ENCODE data around the gene C17orf107.
"Not testable (repeated sequence)": the region's sequence is repeated elsewhere in the genome, so short reads cannot be mapped to it uniquely, and the experiment has no call there.

The C17orf107 gene

GRCh38 chr17:4899341-4900230 lies at the start of gene C17orf107:
Gene C17orf107, plus strand, starts transcription at chr17:4899536. Its CDS starts 227 bp downstream, at chr17:4899763.
- in situ Hi-C loops (cut with MboI; ENCODE audit: low sequenced_read_pairs) = no loop called here

GRCh38 chr17:4850246-4850645 lies 49.1 kb upstream of the C17orf107 start:
- in situ Hi-C loops (cut with MboI; ENCODE audit: low sequenced_read_pairs) = no loop called here

GRCh38 chr17:4851084-4851483 lies 48.3 kb upstream of the C17orf107 start:
- in situ Hi-C loops (cut with MboI; ENCODE audit: low sequenced_read_pairs) = no loop called here

GRCh38 chr17:4852567-4853207 lies 46.6 kb upstream of the C17orf107 start:
- in situ Hi-C loops (cut with MboI; ENCODE audit: low sequenced_read_pairs) = no loop called here

- in situ Hi-C loops (cut with MboI; ENCODE audit: low sequenced_read_pairs) = no loop called here
Measured at GRCh38 chr17:4853208-4853671, 46.1 kb upstream of the C17orf107 start.

GRCh38 chr17:4854111-4854681 lies 45.1 kb upstream of the C17orf107 start:
- in situ Hi-C loops (cut with MboI; ENCODE audit: low sequenced_read_pairs) = no loop called here

GRCh38 chr17:4856271-4856936 lies 42.9 kb upstream of the C17orf107 start:
- in situ Hi-C loops (cut with MboI; ENCODE audit: low sequenced_read_pairs) = no loop called here

GRCh38 chr17:4856937-4857314 lies 42.4 kb upstream of the C17orf107 start:
- in situ Hi-C loops (cut with MboI; ENCODE audit: low sequenced_read_pairs) = no loop called here

- in situ Hi-C loops (cut with MboI; ENCODE audit: low sequenced_read_pairs) = not testable (repeated sequence)
Measured at GRCh38 chr17:4857347-4857746, 42.0 kb upstream of the C17orf107 start.

GRCh38 chr17:4858068-4858881 lies 41.1 kb upstream of the C17orf107 start:
- in situ Hi-C loops (cut with MboI; ENCODE audit: low sequenced_read_pairs) = no loop called here

- in situ Hi-C loops (cut with MboI; ENCODE audit: low sequenced_read_pairs) = no loop called here
Measured at GRCh38 chr17:4858882-4859260, 40.5 kb upstream of the C17orf107 start.

GRCh38 chr17:4859816-4860625 lies 39.3 kb upstream of the C17orf107 start:
- in situ Hi-C loops (cut with MboI; ENCODE audit: low sequenced_read_pairs) = no loop called here

- in situ Hi-C loops (cut with MboI; ENCODE audit: low sequenced_read_pairs) = no loop called here
Measured at GRCh38 chr17:4860651-4861050, 38.7 kb upstream of the C17orf107 start.

- in situ Hi-C loops (cut with MboI; ENCODE audit: low sequenced_read_pairs) = no loop called here
Measured at GRCh38 chr17:4861052-4861451, 38.3 kb upstream of the C17orf107 start.

- in situ Hi-C loops (cut with MboI; ENCODE audit: low sequenced_read_pairs) = no loop called here
Measured at GRCh38 chr17:4862720-4863119, 36.6 kb upstream of the C17orf107 start.

- in situ Hi-C loops (cut with MboI; ENCODE audit: low sequenced_read_pairs) = no loop called here
Measured at GRCh38 chr17:4863321-4863720, 36.0 kb upstream of the C17orf107 start.

- in situ Hi-C loops (cut with MboI; ENCODE audit: low sequenced_read_pairs) = not testable (repeated sequence)
Measured at GRCh38 chr17:4867535-4867934, 31.8 kb upstream of the C17orf107 start.

GRCh38 chr17:4869058-4869998 lies 30.0 kb upstream of the C17orf107 start:
- in situ Hi-C loops (cut with MboI; ENCODE audit: low sequenced_read_pairs) = not testable (repeated sequence)
